HepG2 (cell line): Measurements from ENCODE around the gene APOL4.

ENCODE experiments used
- ARID2 ChIP-seq: sonication (generic); formaldehyde crosslinking; IDR thresholded peaks from 2 replicates; pipeline ENCODE4 v1.8.1; 2022; ENCODE audit warnings: mild to moderate bottlenecking, missing genetic modification reagents, borderline replicate concordance
- CEBPB ChIP-seq: IDR thresholded peaks from 2 replicates; pipeline ENCODE4 v1.6.1; 2011; ENCODE audit warnings: low read depth, low read length, improper control_type of control experiment, borderline replicate concordance
- CREB1 ChIP-seq, 2 experiments: fragments of 450-650 bp in 1 of 2; IDR thresholded peaks; 2 replicates each; pipeline ENCODE4 v1.6.1; 2016 to 2017; ENCODE audit warnings: control low read depth in 1 of 2, mild to moderate bottlenecking in 1 of 2, missing compliant biosample characterization in 1 of 2, missing genetic modification characterization in 1 of 2
- FIP1L1 ChIP-seq: fragments of 200-400 bp; formaldehyde crosslinking; IDR thresholded peaks from 2 replicates; pipeline ENCODE4 v1.6.1; 2018; ENCODE audit warnings: low read depth, mild to moderate bottlenecking, low read length, moderate library complexity, borderline replicate concordance; ENCODE audit not compliant: insufficient read depth
- KLF11 ChIP-seq: IDR thresholded peaks from 2 replicates; pipeline ENCODE4 v1.6.1; 2016; ENCODE audit warnings: missing compliant biosample characterization
- KLF15 ChIP-seq: sonication (generic); formaldehyde crosslinking; IDR thresholded peaks from 2 replicates; pipeline ENCODE4 v1.8.1; 2023; ENCODE audit warnings: borderline replicate concordance, mild to moderate bottlenecking, inconsistent platforms, missing genetic modification reagents, mixed read lengths
- LRRFIP1 ChIP-seq: sonication (generic); formaldehyde crosslinking; conservative IDR thresholded peaks from 2 replicates; pipeline ENCODE4 v1.4.0; 2020; ENCODE audit warnings: missing genetic modification reagents
- NPAS2 ChIP-seq: sonication (generic); formaldehyde crosslinking; IDR thresholded peaks from 2 replicates; pipeline ENCODE4 v1.8.0; 2022; ENCODE audit warnings: mild to moderate bottlenecking, missing genetic modification reagents, borderline replicate concordance
- PHF8 ChIP-seq: sonication (generic); formaldehyde crosslinking; IDR thresholded peaks from 2 replicates; pipeline ENCODE4 v1.5.0; 2020; ENCODE audit warnings: missing genetic modification reagents
- POLR2AphosphoS5 ChIP-seq: IDR thresholded peaks from 2 replicates; pipeline ENCODE4 v1.6.1; 2012; ENCODE audit warnings: low read depth, low read length
- TF ChIP-seq, protein P1 (sequence below): sonication (generic); formaldehyde crosslinking; IDR thresholded peaks from 2 replicates; pipeline ENCODE4 v1.4.0; 2020; ENCODE audit warnings: mild to moderate bottlenecking, missing genetic modification reagents

GRCh38 chr22:36236388-36237319 lies 35.0 kb upstream of the APOL4 start:
- TF ChIP-seq LRRFIP1 (CRISPR knock-in tag) (no peak), ARID2 (no peak), POLR2AphosphoS5 (no peak), CEBPB (no peak), CREB1 (IDR thresholded peaks at IDR 0.05) (no peak), CREB1 (CRISPR knock-in tag; IDR thresholded peaks at IDR 0.05) (no peak), KLF11 (CRISPR knock-in tag) (no peak), PHF8 (no peak), FIP1L1 (no peak), NPAS2 (CRISPR knock-in tag) (no peak), KLF15 (CRISPR knock-in tag) (no peak)
- TF ChIP-seq, protein P1, sequence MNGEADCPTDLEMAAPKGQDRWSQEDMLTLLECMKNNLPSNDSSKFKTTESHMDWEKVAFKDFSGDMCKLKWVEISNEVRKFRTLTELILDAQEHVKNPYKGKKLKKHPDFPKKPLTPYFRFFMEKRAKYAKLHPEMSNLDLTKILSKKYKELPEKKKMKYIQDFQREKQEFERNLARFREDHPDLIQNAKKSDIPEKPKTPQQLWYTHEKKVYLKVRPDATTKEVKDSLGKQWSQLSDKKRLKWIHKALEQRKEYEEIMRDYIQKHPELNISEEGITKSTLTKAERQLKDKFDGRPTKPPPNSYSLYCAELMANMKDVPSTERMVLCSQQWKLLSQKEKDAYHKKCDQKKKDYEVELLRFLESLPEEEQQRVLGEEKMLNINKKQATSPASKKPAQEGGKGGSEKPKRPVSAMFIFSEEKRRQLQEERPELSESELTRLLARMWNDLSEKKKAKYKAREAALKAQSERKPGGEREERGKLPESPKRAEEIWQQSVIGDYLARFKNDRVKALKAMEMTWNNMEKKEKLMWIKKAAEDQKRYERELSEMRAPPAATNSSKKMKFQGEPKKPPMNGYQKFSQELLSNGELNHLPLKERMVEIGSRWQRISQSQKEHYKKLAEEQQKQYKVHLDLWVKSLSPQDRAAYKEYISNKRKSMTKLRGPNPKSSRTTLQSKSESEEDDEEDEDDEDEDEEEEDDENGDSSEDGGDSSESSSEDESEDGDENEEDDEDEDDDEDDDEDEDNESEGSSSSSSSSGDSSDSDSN (CRISPR knock-in tag), result no peak
